Sigmoid colon (tissue), 7 donors: ENCODE data around the gene PERM1. TPM values are rescaled to one million over a fixed set of nuclear protein-coding genes. Genes with fewer than 3 reads are reported as not detected.

Source experiments
- DNase-seq: peaks from one replicate; pipeline ENCODE4 v3.0.0-alpha.2; 2019
- H3K27ac ChIP-seq, 4 donors: fragments of 200-600 bp; sonication (generic); one replicate each; pipeline ENCODE4 v1.5.1; 2016 to 2019; ENCODE audit warnings: mild to moderate bottlenecking in 1 of 4
- H3K27me3 ChIP-seq, 3 donors: fragments of 200-600 bp; sonication (generic); one replicate each; pipeline ENCODE4 v1.5.1; 2019; ENCODE audit warnings: mild to moderate bottlenecking in 1 of 3
- H3K36me3 ChIP-seq, 4 donors: fragments of 200-600 bp; sonication (generic); one replicate each; pipeline ENCODE4 v1.5.1; 2016 to 2019
- H3K4me1 ChIP-seq, 4 donors: fragments of 200-600 bp; sonication (generic); one replicate each; pipeline ENCODE4 v1.5.1; 2017 to 2019
- H3K4me3 ChIP-seq, 4 donors: fragments of 200-600 bp; sonication (generic); one replicate each; pipeline ENCODE4 v1.5.1; 2017 to 2019; ENCODE audit warnings: mild to moderate bottlenecking in 2 of 4, moderate library complexity in 1 of 4
- H3K9me3 ChIP-seq, 4 donors: fragments of 200-600 bp in 3 of 4; sonication (generic) in 3 of 4; one replicate each; pipeline versions ENCODE4 v1.5.1 to v1.6.1; 2013 to 2019
- CTCF ChIP-seq, 4 experiments: fragments of 450-650 bp in 3 of 4; fragments of 200-600 bp in 1 of 4; IDR thresholded peaks; one replicate each; pipeline ENCODE4 v1.5.1; 2016 to 2019; ENCODE audit warnings: antibody characterized with exemption in 4 of 4, mild to moderate bottlenecking in 3 of 4, moderate library complexity in 2 of 4
- EP300 ChIP-seq, 4 donors: sonication (generic); formaldehyde crosslinking; IDR thresholded peaks; one replicate each; pipeline ENCODE4 v1.6.1; 2017; ENCODE audit warnings: antibody characterized with exemption in 4 of 4
- POLR2A ChIP-seq, 2 donors: fragments of 450-650 bp; IDR thresholded peaks; one replicate each; pipeline ENCODE4 v1.6.1; 2016; ENCODE audit warnings: antibody characterized with exemption in 2 of 2, mild to moderate bottlenecking in 2 of 2, moderate library complexity in 2 of 2
- POLR2AphosphoS5 ChIP-seq, 4 donors: sonication (generic); formaldehyde crosslinking; IDR thresholded peaks; one replicate each; pipeline ENCODE4 v1.6.1; 2017; ENCODE audit warnings: antibody characterized with exemption in 4 of 4
- WGBS, 2 donors: extraction: QIAGEN DNeasy Blood & Tissue Kit; methylation state at CpG; one replicate each; pipeline ENCODE4 v1.1.7; 2013; 5-methylcytosine and 5-hydroxymethylcytosine counted together
- intact Hi-C: fragments of 100-400 bp; cut with DNase I; formaldehyde crosslinking; loops from one replicate; pipeline ENCODE4 v1.15.1; 2023
- polyA plus RNA-seq, 3 donors: library from polyadenylated mRNA; stranded (reverse); fragments of 200-250 nt; gene quantifications; one replicate each; pipeline ENCODE4 v1.2.3, GENCODE V29; 2013
- small RNA-seq, 3 donors: library from RNA; depleted of rRNA; stranded (forward); fragments of <200 nt; gene quantifications; one replicate each; pipeline ENCODE3, GENCODE V24; 2016
- total RNA-seq, 4 donors: library from RNA; depleted of rRNA; stranded (reverse); fragments of >200 nt; gene quantifications; one replicate each; pipeline ENCODE4 v1.1.0, GENCODE V29; 2016
- donor health status: healthy with polysubstance abuse.
- donor health status: Bipolar disorder and iron deficiency.
- donor health status: healthy.

The PERM1 gene
- total and polyA plus RNA-seq, 7 donors = under 0.01 to 0.69 (median 0.16) TPM; not detected in 4

- Histone ChIP-seq H3K27me3 (peaks cover 26 to 76% (median 41%) of the 10 kb centered on the region in 3 donors), H3K4me3 (no peak overlapping the region), H3K9me3 (no peaks in the 10 kb centered on the region), H3K36me3 (no peaks in the 10 kb centered on the region), H3K27ac (no peak overlapping the region), H3K4me1 (peaks cover 2 to 32% (median 29%) of the 10 kb centered on the region in 4 donors)
- 31 to 72% methylated on average over 10 of the region's 10 CpGs for WGBS, 2 donors
- DNase-seq = no peak
- intact Hi-C loops = no loop called here
- TF ChIP-seq EP300 (IDR thresholded peaks at IDR 0.05) = no peak
- TF ChIP-seq POLR2AphosphoS5 (IDR thresholded peaks at IDR 0.05) = no peak
- TF ChIP-seq CTCF (IDR thresholded peaks at IDR 0.05) = no peak
- TF ChIP-seq POLR2A (IDR thresholded peaks at IDR 0.05) = no peak
Measured at GRCh38 chr1:927748-928147, 54.1 kb downstream of the PERM1 start.

GRCh38 chr1:927234-927633 is 54.7 kb downstream of the PERM1 start:
- 23 to 72% methylated on average over 9 of the region's 9 CpGs for WGBS, 2 donors
- intact Hi-C loops = no loop called here
- no peaks in the 10 kb centered on the region for H3K36me3 ChIP-seq
- no peaks in the 10 kb centered on the region for H3K9me3 ChIP-seq
- H3K27me3 ChIP-seq = peaks cover 26 to 77% (median 41%) of the 10 kb centered on the region in 3 donors
- H3K4me3 ChIP-seq = no peak overlapping the region
- peaks cover 2 to 34% (median 29%) of the 10 kb centered on the region in 4 donors for H3K4me1 ChIP-seq
- no peak for TF ChIP-seq CTCF (IDR thresholded peaks at IDR 0.05)
- no peak for TF ChIP-seq POLR2AphosphoS5 (IDR thresholded peaks at IDR 0.05)
- TF ChIP-seq EP300 (IDR thresholded peaks at IDR 0.05) = no peak
- no peak for TF ChIP-seq POLR2A (IDR thresholded peaks at IDR 0.05)
- no peak overlapping the region for H3K27ac ChIP-seq
- DNase-seq = no peak

DNA sequence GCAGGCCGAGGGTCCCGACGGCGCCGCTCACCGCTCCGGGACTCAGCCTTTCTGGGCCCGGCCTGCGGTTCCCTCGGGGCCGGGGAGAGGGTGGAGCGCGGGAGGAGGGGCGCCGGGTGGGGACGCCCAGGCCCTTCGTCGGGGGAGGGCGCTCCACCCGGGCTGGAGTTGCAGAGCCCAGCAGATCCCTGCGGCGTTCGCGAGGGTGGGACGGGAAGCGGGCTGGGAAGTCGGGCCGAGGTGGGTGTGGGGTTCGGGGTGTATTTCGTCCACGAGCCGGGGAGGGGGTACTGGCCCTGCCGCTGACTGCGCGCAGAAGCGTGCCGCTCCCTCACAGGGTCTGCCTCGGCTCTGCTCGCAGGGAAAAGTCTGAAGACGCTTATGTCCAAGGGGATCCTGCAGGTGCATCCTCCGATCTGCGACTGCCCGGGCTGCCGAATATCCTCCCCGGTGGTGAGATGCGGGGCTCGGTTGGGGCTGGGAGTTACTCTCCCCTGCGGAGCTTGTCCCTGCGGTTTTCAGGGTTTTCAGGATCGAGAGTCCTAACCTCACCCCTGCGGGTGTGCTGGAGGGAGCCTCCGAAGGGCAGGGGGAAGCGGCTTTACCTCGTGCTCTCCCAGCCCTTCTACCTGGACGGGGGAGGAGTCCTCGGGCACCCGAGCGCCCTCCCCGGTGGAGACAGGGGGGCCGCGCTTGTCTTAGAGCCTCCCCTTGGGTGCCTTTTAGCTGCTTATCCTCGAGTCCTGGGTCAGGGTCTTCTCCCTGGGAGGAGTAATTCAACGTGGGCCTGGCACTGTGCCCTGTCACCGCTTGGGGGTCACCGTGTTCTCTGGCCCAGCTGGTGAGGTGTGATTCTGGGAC is 56.1 kb downstream of the PERM1 start:
- Histone ChIP-seq H3K9me3 (no peaks in the 10 kb centered on the region), H3K27ac (no peak overlapping the region), H3K4me1 (peaks cover 2 to 46% (median 39%) of the 10 kb centered on the region in 4 donors), H3K36me3 (no peaks in the 10 kb centered on the region), H3K4me3 (peak overlapping the region in 3 of 4 donors; percentile 51 to 58 (median 52)), H3K27me3 (peaks cover 26 to 76% (median 41%) of the 10 kb centered on the region in 3 donors)
- no peak for DNase-seq
- WGBS, 2 donors = 1 to 7% methylated on average over 65 of the region's 65 CpGs
- intact Hi-C loops = no loop called here
- TF ChIP-seq POLR2AphosphoS5 (IDR thresholded peaks at IDR 0.05) (no peak), CTCF (IDR thresholded peaks at IDR 0.05) (no peak)

Small RNA genes within 50 kb of the gene (small RNA-seq; reads per million reads assigned to genes)
- gene AL645608.3 = 0 reads per million in 3 donors

Other genes starting within 250 kb of the PERM1 start
- 1 to 10 TPM; 2.1 to 4.6 (median 4.2) TPM for gene SAMD11, start 58.2 kb downstream of the PERM1 start, total RNA-seq
- gene SAMD11, start 58.2 kb downstream of the PERM1 start, polyA plus RNA-seq = 1 to 10 TPM in 2 of 3 donors, under 1 TPM in 1; 0.60 to 4.9 (median 3.7) TPM
- 10 to 100 TPM; 26.0 to 32.6 (median 27.8) TPM for gene NOC2L, start 22.8 kb downstream of the PERM1 start, total RNA-seq
- gene NOC2L, start 22.8 kb downstream of the PERM1 start, polyA plus RNA-seq = 10 to 100 TPM; 25.4 to 81.6 (median 25.8) TPM
- 10 to 100 TPM in 1 of 4 donors, 1 to 10 TPM in 3; 4.5 to 10.5 (median 5.1) TPM for gene KLHL17, start 21.5 kb downstream of the PERM1 start, total RNA-seq
- gene KLHL17, start 21.5 kb downstream of the PERM1 start, polyA plus RNA-seq = 10 to 100 TPM in 1 of 3 donors, 1 to 10 TPM in 1, under 1 TPM in 1; 0.69 to 10.8 (median 1.2) TPM
- not detected for gene PLEKHN1, start 15.6 kb downstream of the PERM1 start, total RNA-seq
- 1 to 10 TPM in 1 of 3 donors, under 1 TPM in 1, not detected in 1; 0.46 to 1.5 TPM for gene PLEKHN1, start 15.6 kb downstream of the PERM1 start, polyA plus RNA-seq
- 10 to 100 TPM; 25.0 to 65.1 (median 27.9) TPM for gene HES4, start 18.0 kb upstream of the PERM1 start, total RNA-seq
- gene HES4, start 18.0 kb upstream of the PERM1 start, polyA plus RNA-seq = 10 to 100 TPM in 1 of 3 donors, 1 to 10 TPM in 2; 1.2 to 15.7 (median 4.6) TPM
- 10 to 100 TPM; 49.4 to 81.1 (median 68.8) TPM for gene ISG15, start 31.4 kb upstream of the PERM1 start, total RNA-seq
- 100 to 1,000 TPM in 2 of 3 donors, 10 to 100 TPM in 1; 78.7 to 357 (median 241) TPM for gene ISG15, start 31.4 kb upstream of the PERM1 start, polyA plus RNA-seq
- gene AGRN, start 38.0 kb upstream of the PERM1 start, total RNA-seq = 10 to 100 TPM in 2 of 4 donors, 1 to 10 TPM in 2; 3.9 to 23.3 (median 10.3) TPM
- 10 to 100 TPM in 1 of 3 donors, 1 to 10 TPM in 2; 2.8 to 54.4 (median 3.0) TPM for gene AGRN, start 38.0 kb upstream of the PERM1 start, polyA plus RNA-seq
- not detected for gene RNF223, start 92.2 kb upstream of the PERM1 start, total RNA-seq
- gene RNF223, start 92.2 kb upstream of the PERM1 start, polyA plus RNA-seq = 1 to 10 TPM in 2 of 3 donors, under 1 TPM in 1; 0.60 to 3.7 (median 1.9) TPM
- 10 to 100 TPM in 2 of 4 donors, 1 to 10 TPM in 2; 7.9 to 13.8 (median 10.4) TPM for gene C1orf159, start 134.0 kb upstream of the PERM1 start, total RNA-seq
- 10 to 100 TPM in 1 of 3 donors, 1 to 10 TPM in 2; 6.6 to 25.3 (median 6.9) TPM for gene C1orf159, start 134.0 kb upstream of the PERM1 start, polyA plus RNA-seq
- gene TTLL10, start 191.8 kb upstream of the PERM1 start, total RNA-seq = not detected
- under 1 TPM; 0.46 to 0.70 (median 0.60) TPM for gene TTLL10, start 191.8 kb upstream of the PERM1 start, polyA plus RNA-seq
- gene TNFRSF18, start 224.5 kb upstream of the PERM1 start, total RNA-seq = under 1 TPM in 1 of 4 donors, not detected in 3; 0.71 TPM
- 1 to 10 TPM in 2 of 3 donors, not detected in 1; 1.2 to 3.9 TPM for gene TNFRSF18, start 224.5 kb upstream of the PERM1 start, polyA plus RNA-seq
- gene TNFRSF4, start 232.1 kb upstream of the PERM1 start, total RNA-seq = 1 to 10 TPM in 1 of 4 donors, under 1 TPM in 1, not detected in 2; 0.95 to 1.8 TPM
- 1 to 10 TPM; 1.2 to 8.6 (median 1.2) TPM for gene TNFRSF4, start 232.1 kb upstream of the PERM1 start, polyA plus RNA-seq
- gene SDF4, start 249.9 kb upstream of the PERM1 start, total RNA-seq = 10 to 100 TPM; 73.4 to 95.6 (median 81.9) TPM
- 100 to 1,000 TPM in 1 of 3 donors, 10 to 100 TPM in 2; 33.0 to 181 (median 40.2) TPM for gene SDF4, start 249.9 kb upstream of the PERM1 start, polyA plus RNA-seq